ENCODE data around the gene DNA2.

DNA2 gene

GRCh38 chr10:68446179-68446578 lies 25.6 kb downstream of the DNA2 start:
- no peak for DNase-seq

GRCh38 chr10:68442971-68443370 lies 28.8 kb downstream of the DNA2 start:
- no peak for DNase-seq

GRCh38 chr10:68440898-68441297 lies 30.9 kb downstream of the DNA2 start:
- DNase-seq: no peak

GRCh38 chr10:68435803-68436202 lies 36.0 kb downstream of the DNA2 start:
- DNase-seq: peak in 1 of 2 experiments; percentile 18

- DNase-seq: no peak
Observed at GRCh38 chr10:68434657-68435056, 37.1 kb downstream of the DNA2 start.

GRCh38 chr10:68428396-68429104 lies 43.2 kb downstream of the DNA2 start:
- DNase-seq: no peak

- DNase-seq: no peak
Observed at GRCh38 chr10:68424454-68425014, 47.2 kb downstream of the DNA2 start.

- no peak for DNase-seq
Observed at GRCh38 chr10:68423522-68423921, 48.3 kb downstream of the DNA2 start.

- DNase-seq: no peak
Observed at GRCh38 chr10:68419376-68419775, 52.4 kb downstream of the DNA2 start.

- DNase-seq: no peak
Observed at GRCh38 chr10:68408898-68409518, 62.8 kb downstream of the DNA2 start.

GRCh38 chr10:68406815-68407548 lies 64.8 kb downstream of the DNA2 start, which contains the start of gene RUFY2:
RUFY2 (minus strand) TSS chr10:68407277; CDS start chr10:68407189, 88 bp downstream.
- peak; percentile 53 to 72 for DNase-seq

- DNase-seq: peak; percentile 7 to 15
Observed at GRCh38 chr10:68406111-68406814, 65.5 kb downstream of the DNA2 start.

- DNase-seq: no peak
Observed at GRCh38 chr10:68403701-68404100, 68.1 kb downstream of the DNA2 start.

GRCh38 chr10:68402276-68402675 lies 69.5 kb downstream of the DNA2 start:
- no peak for DNase-seq

GRCh38 chr10:68397005-68397404 lies 74.8 kb downstream of the DNA2 start:
- DNase-seq: no peak

- no peak for DNase-seq
Observed at GRCh38 chr10:68385740-68386139, 86.0 kb downstream of the DNA2 start.

GRCh38 chr10:68371604-68372003 lies 100.2 kb downstream of the DNA2 start:
- DNase-seq: no peak

GRCh38 chr10:68367121-68367520 lies 104.7 kb downstream of the DNA2 start:
- no peak for DNase-seq

- DNase-seq: no peak
Observed at GRCh38 chr10:68366600-68366999, 105.2 kb downstream of the DNA2 start.

GRCh38 chr10:68365611-68366010 lies 106.2 kb downstream of the DNA2 start:
- DNase-seq: no peak

- no peak for DNase-seq
Observed at GRCh38 chr10:68364101-68364886, 107.5 kb downstream of the DNA2 start.

All from AML-193 (cell line).